ENCODE data around the gene RPL5.

RPL5 gene

DNA sequence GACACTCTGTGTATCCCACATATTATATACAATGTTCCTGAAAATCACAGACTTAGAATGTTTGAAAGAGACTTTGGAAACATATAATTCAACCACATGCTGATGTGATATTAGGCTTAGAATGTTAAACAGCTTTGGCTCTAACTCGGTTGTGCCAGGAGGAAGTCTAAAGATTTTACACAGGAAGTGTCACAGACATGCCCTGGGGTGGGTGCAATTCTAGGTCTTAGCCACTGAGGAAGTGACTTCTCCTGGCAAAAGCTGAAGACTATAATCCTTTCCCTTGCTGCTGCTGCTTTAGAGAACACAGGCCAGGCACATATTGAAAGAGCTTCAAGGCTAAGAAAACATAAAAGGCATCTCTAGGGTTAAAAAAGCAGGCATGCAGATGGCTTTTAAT, 51.0 kb downstream of the RPL5 start:
- Histone ChIP-seq H3K27me3 (ENCODE audit: low read length) (no peaks in the 10 kb centered on the region), H2AFZ (ENCODE audit: low read depth, low read length, severe bottlenecking) (no peak overlapping the region), H3K4me3 (ENCODE audit: insufficient read depth, low read length, poor library complexity, severe bottlenecking) (no peak overlapping the region), H4K20me1 (ENCODE audit: low read depth, low read length) (peaks cover 8% of the 10 kb centered on the region; the same call in 1 of the 2 replicates), H3K36me3 (ENCODE audit: low read length) (no peaks in the 10 kb centered on the region), H3F3A (ENCODE audit: insufficient read depth) (peaks cover 8% of the 10 kb centered on the region; the same call in 1 of the 2 replicates), H3K4me2 (ENCODE audit: low read depth, low read length, poor library complexity, severe bottlenecking) (no peak overlapping the region), H3K9me2 (replicated peaks; ENCODE audit: insufficient read depth, low read length) (no peaks in the 10 kb centered on the region), H3K27ac (ENCODE audit: low read depth, low read length) (0 out of 2 replicates have a peak overlapping the region, but pooled peaks have one; percentile 9), H3K79me2 (ENCODE audit: insufficient read depth, low read length) (peaks cover 90% of the 10 kb centered on the region), H3K9ac (ENCODE audit: low read length) (no peak overlapping the region), H3K9me3 (ENCODE audit: insufficient read depth, low read length) (no peaks in the 10 kb centered on the region)
- TF ChIP-seq, protein P1, sequence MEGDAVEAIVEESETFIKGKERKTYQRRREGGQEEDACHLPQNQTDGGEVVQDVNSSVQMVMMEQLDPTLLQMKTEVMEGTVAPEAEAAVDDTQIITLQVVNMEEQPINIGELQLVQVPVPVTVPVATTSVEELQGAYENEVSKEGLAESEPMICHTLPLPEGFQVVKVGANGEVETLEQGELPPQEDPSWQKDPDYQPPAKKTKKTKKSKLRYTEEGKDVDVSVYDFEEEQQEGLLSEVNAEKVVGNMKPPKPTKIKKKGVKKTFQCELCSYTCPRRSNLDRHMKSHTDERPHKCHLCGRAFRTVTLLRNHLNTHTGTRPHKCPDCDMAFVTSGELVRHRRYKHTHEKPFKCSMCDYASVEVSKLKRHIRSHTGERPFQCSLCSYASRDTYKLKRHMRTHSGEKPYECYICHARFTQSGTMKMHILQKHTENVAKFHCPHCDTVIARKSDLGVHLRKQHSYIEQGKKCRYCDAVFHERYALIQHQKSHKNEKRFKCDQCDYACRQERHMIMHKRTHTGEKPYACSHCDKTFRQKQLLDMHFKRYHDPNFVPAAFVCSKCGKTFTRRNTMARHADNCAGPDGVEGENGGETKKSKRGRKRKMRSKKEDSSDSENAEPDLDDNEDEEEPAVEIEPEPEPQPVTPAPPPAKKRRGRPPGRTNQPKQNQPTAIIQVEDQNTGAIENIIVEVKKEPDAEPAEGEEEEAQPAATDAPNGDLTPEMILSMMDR (IDR thresholded peaks at IDR 0.05; ENCODE audit: insufficient read depth, low read length, poor library complexity, severe bottlenecking): no peak
- no peak for TF ChIP-seq EZH2phosphoT487 (conservative IDR thresholded peaks at IDR 0.05; ENCODE audit: low read length)

DNA sequence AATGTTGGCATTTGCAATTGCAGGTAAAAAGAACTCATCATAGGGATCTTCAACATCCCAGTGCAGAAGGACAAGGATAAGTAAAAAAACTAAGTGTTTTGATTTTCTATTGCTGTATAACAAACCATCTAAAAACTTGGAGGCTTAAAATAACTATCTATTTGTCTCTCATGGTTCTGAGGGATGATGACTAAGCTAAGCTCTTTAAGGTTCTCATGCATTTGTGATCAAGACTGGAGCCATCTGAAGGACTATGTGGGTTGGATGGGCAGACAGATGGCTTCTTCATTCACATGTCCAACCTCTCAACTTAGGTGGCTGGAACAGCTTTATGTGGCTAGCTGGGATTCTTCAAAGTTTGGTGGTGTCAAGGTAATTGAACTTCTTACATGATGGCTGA, 51.5 kb downstream of the RPL5 start:
- Histone ChIP-seq H3F3A (ENCODE audit: insufficient read depth) (peaks cover 8% of the 10 kb centered on the region; the same call in 1 of the 2 replicates), H3K79me2 (ENCODE audit: insufficient read depth, low read length) (peaks cover 90% of the 10 kb centered on the region), H3K9me2 (replicated peaks; ENCODE audit: insufficient read depth, low read length) (no peaks in the 10 kb centered on the region), H3K9ac (ENCODE audit: low read length) (no peak overlapping the region), H3K27me3 (ENCODE audit: low read length) (no peaks in the 10 kb centered on the region), H3K9me3 (ENCODE audit: insufficient read depth, low read length) (no peaks in the 10 kb centered on the region), H3K27ac (ENCODE audit: low read depth, low read length) (peak overlapping the region; percentile 9; the same call in 1 of the 2 replicates), H2AFZ (ENCODE audit: low read depth, low read length, severe bottlenecking) (no peak overlapping the region), H3K4me3 (ENCODE audit: insufficient read depth, low read length, poor library complexity, severe bottlenecking) (no peak overlapping the region), H3K36me3 (ENCODE audit: low read length) (no peaks in the 10 kb centered on the region), H3K4me2 (ENCODE audit: low read depth, low read length, poor library complexity, severe bottlenecking) (no peak overlapping the region), H4K20me1 (ENCODE audit: low read depth, low read length) (peaks cover 6% of the 10 kb centered on the region; the same call in 1 of the 2 replicates)
- TF ChIP-seq, protein P1 (IDR thresholded peaks at IDR 0.05; ENCODE audit: insufficient read depth, low read length, poor library complexity, severe bottlenecking): no peak
- no peak for TF ChIP-seq EZH2phosphoT487 (conservative IDR thresholded peaks at IDR 0.05; ENCODE audit: low read length)

DNA sequence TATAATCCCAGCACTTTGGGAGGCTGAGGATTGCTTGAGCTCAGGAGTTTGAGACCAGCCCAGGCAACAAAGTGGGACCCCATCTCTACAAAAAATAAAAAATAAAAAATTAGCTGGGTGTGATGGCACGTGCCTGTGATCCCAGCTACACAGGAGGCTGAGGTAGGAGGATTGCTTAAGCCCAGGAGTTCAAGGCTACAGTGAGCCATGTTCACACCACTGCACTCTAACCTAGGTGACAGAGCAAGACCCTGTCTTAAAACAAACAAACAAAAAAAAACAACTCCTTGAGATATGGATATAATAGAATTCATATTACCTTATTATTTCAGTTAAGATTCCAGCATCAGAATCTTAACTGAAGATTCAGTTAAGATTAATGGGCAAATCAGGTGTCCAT, 52.4 kb downstream of the RPL5 start:
- Histone ChIP-seq H3K9me2 (replicated peaks; ENCODE audit: insufficient read depth, low read length) (no peaks in the 10 kb centered on the region), H3K9ac (ENCODE audit: low read length) (no peak overlapping the region), H3F3A (ENCODE audit: insufficient read depth) (peaks cover 8% of the 10 kb centered on the region; the same call in 1 of the 2 replicates), H4K20me1 (ENCODE audit: low read depth, low read length) (peaks cover 6% of the 10 kb centered on the region; the same call in 1 of the 2 replicates), H3K9me3 (ENCODE audit: insufficient read depth, low read length) (no peaks in the 10 kb centered on the region), H3K27ac (ENCODE audit: low read depth, low read length) (no peak overlapping the region), H3K27me3 (ENCODE audit: low read length) (no peaks in the 10 kb centered on the region), H3K4me3 (ENCODE audit: insufficient read depth, low read length, poor library complexity, severe bottlenecking) (no peak overlapping the region), H3K36me3 (ENCODE audit: low read length) (no peaks in the 10 kb centered on the region), H3K79me2 (ENCODE audit: insufficient read depth, low read length) (peaks cover 93% of the 10 kb centered on the region), H3K4me2 (ENCODE audit: low read depth, low read length, poor library complexity, severe bottlenecking) (no peak overlapping the region), H2AFZ (ENCODE audit: low read depth, low read length, severe bottlenecking) (no peak overlapping the region)
- TF ChIP-seq EZH2phosphoT487 (conservative IDR thresholded peaks at IDR 0.05; ENCODE audit: low read length): no peak
- TF ChIP-seq, protein P1 (IDR thresholded peaks at IDR 0.05; ENCODE audit: insufficient read depth, low read length, poor library complexity, severe bottlenecking): no peak

Data from SU-DHL-6 (cell line).